HUDEP-2 (cell line): ENCODE results near the gene BLOC1S4.
A peak's percentile ranks its signal among the peaks of the same experiment; 100 is the strongest.
"Not testable (repeated sequence)": the region's sequence is repeated elsewhere in the genome, so short reads cannot be mapped to it uniquely, and the experiment has no call there.

Experiments used
- DNase-seq, 76 experiments: peaks; one replicate each; lab custom pipeline; 2025; ENCODE audit not compliant: unreplicated experiment in 76 of 76; lab: John Stamatoyannopoulos, UW

The BLOC1S4 gene

DNA sequence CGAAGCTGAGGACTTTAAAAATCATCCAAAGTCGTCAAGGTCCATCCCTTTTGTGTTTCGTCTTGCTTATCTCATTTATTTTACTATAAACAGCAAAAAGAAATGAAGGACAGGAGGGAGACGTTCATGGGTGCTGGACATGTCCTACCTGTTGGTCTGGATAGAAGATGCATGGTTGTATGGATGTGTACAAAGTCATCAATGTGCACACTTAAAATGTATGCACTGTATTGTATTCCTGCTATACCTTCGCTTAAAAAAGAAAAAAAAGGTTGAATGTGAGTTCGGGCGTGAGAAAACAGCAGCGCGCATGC, 313 bp upstream of the BLOC1S4 start:
- DNase-seq, result no peak

- DNase-seq, result peak in 4 of 76 experiments; percentile 7 to 22 (median 12)
Observed at GRCh38 chr4:6716958-6717655, 1.1 kb downstream of the BLOC1S4 start.

- no peak for DNase-seq
Observed at GRCh38 chr4:6718932-6719610, 3.1 kb downstream of the BLOC1S4 start.

DNA sequence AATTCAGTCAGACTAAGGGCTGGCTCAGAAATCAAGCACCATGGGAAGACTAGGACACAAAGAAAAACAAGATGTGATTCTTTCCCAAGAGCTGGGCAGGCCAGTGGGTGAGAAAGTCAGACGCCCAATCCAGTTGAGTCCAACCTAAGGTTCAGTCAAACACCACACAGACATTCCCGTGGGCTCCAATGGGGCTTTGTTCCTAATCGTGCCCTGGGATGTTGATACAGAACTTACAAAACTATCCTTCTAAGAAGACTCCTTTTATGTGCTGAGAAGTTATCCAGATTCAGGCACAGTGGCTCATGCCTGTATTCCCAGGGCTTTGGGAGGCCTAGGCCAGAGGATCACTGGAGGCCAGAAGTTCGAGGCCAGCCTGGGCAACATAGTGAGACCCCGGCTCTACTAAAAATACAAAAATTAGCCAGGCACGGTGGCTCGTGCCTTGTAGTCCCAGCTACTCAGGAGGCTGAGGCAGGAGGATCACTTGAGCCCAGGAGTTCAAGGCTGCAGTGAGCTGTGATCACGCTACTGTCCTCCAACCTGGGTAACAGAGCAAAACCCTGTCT, 3.7 kb downstream of the BLOC1S4 start:
- no peak for DNase-seq

DNA sequence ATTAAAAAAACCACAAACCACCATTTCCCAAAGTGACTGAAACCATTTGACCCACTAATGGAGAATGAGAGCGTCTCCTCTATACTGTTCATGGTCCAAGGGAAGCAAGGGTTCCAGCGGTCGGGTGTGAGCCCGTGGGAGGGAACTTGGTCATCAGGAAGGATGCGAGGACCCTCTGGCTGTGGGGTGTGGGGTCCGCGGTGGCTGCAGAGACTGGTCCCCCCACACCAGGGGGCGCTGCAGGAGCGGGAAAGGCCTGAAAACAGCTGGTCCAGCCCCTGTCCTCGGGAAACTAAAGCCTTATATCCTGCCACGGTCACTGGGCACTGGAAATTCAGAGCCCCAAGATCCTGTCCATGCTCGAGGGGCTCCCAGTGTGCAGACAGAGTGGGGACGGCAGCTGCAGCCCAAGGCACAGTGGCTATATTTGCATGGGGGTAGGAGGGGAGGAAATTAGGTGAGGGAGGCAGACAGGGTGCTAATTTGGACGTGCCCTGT, 4.3 kb downstream of the BLOC1S4 start:
- DNase-seq, result peak in 68 of 76 experiments; percentile 8 to 86 (median 66)

DNA sequence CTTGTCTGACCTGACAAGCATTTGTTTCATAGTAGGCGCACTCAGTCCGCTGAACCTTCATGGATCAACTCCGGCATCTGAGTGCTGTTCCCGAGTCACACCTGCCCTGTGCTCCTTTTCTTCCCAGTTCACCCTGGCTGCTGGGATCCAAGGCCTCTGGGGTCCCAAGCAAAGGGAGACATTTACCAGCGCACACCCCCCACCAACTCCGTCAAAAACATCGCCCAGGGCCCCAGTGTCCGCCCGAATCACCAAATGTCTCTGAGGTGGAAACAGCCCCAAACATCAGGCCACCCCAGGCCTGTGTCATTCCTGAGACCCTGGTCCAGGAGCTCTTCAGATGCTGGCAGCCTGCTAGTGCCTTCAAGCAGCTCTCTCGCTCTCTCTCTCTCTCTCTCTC, 5.1 kb downstream of the BLOC1S4 start:
- DNase-seq, result no peak

- no peak for DNase-seq
Observed at GRCh38 chr4:6722891-6723290, 6.9 kb downstream of the BLOC1S4 start.

- no peak for DNase-seq
Observed at GRCh38 chr4:6723851-6724250, 7.9 kb downstream of the BLOC1S4 start.

- no peak for DNase-seq
Observed at GRCh38 chr4:6724421-6725111, 8.6 kb downstream of the BLOC1S4 start.

GRCh38 chr4:6725427-6725961, 9.5 kb downstream of the BLOC1S4 start:
- DNase-seq, result not testable (repeated sequence)

- DNase-seq, result no peak
Observed at GRCh38 chr4:6727081-6727942, 11.3 kb downstream of the BLOC1S4 start.

DNA sequence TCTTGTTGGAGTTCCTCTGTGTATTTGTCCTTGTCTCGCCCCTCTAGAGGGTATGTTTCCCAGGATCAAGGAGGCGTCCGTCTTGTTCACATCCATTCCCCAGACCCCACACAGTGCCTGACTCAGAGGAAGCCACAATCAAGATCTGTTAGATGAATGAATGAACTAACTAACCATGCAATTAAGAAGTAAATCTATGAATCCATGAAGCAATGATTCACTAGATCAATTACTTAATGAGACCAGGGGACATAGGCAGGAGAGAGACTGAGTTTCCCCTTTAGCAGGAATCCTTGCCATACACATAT, 11.9 kb downstream of the BLOC1S4 start:
- no peak for DNase-seq

DNA sequence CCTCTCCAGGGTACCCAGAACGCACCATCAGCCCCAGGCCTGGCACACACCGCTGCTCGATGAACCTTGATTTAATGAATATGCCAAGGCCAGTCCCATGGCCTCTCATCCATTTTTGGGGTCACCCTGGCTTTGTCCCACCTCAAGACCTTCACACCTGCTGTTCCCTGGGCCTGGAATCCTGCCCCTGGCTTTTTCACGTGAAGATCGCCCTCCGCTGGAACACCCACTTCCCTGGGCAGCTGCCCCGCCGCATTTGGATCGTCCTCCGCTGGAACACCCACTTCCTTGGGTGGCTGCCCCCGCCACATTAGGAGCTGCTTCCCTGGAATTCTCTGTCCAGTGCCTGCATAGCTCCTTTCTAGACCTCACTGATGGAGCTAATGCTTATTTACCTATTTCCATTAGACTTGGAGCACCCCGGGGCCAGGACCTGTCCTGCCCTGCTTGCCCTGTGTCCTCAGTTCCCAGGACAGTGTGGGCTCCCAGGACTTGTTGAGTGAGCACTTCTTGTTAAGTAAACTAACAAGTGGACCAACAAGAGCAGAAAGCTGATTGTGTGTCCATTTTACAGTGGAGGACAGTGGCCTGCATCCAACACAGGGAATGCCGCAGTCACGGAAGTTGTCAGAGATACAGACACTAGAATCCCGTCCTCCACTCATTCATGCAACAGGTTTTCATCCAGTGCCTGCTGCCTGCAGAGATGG, 12.5 kb downstream of the BLOC1S4 start:
- DNase-seq, result no peak

DNA sequence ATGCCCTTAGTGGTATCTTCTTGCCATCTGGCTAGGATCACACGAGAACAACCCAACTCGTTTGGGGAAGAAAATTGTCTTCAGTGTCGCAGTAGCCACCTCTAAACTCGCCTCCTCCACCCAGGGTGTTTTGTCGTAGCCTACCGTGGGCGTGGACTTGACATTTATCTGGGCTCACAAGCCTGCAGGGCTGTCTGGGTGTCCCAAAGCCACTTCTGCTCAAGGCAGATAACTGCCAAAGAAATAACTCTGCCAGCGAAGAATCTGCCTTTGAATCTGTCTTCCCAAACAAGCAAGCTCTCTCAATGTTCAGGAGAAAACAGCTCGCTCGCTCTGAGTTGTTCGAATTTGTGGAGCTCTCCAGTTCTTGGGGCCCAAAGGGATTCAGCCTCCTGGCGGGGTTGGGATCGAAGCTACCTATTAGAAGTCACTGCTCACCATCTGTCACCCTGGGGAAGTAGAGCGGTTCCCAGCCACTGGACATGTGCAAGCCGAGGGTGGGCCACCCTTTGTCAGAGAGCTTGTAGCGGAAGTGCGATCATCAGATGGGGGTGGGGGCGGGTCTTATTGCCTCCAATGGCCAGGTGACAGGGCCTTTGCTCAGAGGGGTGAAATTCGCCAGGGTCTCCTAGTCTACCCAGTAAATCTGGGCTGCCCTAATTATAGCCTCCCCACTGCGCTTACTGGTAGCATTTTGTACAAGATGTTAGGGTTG, 14.8 kb downstream of the BLOC1S4 start:
- DNase-seq, result peak in 75 of 76 experiments; percentile 69 to 97 (median 90)

DNA sequence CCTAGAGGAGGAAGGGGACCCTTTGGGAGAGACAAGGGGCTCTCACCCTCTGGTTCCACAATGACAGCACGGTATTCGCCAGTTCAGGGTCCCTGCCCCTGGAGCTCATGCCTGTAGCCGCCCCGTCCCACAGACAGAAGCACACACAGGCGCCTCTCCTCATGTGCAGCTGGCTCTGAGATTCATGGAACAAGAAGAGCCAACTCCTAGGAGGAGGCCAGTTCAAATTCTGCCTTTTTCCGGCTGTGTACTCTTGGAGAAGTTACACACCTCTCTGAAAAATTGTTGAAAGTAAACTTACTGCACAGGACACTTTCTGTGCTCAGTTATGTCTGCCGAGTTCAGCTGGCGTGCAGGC, 15.3 kb downstream of the BLOC1S4 start:
- no peak for DNase-seq

GRCh38 chr4:6731780-6732179, 15.8 kb downstream of the BLOC1S4 start:
- DNase-seq, result no peak

DNA sequence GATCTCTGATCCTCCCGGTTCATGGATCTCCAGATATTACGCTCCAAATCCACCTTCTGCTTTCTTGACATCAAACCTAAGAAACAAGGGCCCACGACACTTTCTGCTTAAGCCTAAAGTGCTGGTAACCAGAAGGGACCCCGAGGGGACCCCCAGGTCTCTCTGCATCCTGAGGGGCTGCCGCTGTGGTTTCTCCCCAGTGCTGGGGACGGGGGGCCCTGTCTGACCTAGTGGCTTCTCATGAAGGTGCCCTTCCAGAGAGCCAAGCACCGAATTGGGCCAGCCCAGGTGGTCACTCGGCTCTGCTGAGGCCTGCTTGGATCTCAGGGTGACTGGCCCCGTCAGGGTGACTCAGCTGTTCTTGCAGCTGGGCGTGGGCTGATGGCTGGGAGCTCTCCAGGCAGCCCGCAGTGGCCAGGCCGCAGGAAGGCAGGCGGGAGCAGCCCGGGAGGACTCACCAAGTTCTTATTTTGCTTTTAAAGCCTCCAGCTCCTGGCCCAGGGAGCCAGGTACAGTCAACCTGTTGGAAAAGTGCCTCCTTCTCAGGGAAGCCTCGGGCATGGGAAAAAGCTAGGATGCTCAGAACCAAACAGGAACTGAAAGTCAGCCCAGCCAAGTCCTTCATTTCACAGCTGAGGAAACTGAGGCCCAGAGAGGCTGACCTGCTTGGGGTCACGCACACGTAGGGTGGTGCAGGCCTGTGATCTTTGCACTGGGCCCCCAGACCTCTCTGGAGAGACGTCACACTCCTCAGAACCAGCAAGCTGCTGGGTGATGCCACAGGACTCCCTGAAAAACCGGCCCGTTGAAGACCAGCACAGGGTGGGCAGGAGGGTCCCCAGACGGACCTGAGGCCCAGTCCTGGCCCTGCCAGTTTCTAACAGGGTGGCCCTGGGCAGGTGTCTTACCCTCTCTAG, 16.7 kb downstream of the BLOC1S4 start:
- peak in 73 of 76 experiments; percentile 30 to 84 (median 62) for DNase-seq
